ENCODE results near the gene LRRC73.

GRCh38 chr6:43515808-43516207 lies 5.7 kb upstream of the LRRC73 start:
- no peak for TF ChIP-seq POLR2AphosphoS5 (IDR thresholded peaks at IDR 0.05; ENCODE audit: borderline replicate concordance, low read depth, low read length)
- TF ChIP-seq EZH2 (IDR thresholded peaks at IDR 0.05): no peak
